Endodermal cell (in vitro differentiated cells): ENCODE data around the gene CCNK. TPM values are rescaled to one million over a fixed set of nuclear protein-coding genes. Genes with fewer than 3 reads are reported as not detected.

Experiments used
- DNase-seq: peaks from one replicate; pipeline ENCODE4 v3.0.0-alpha.2; 2017
- H3K27ac ChIP-seq: 2 replicates; pipeline ENCODE4 v1.5.1; 2013; ENCODE audit warnings: mild to moderate bottlenecking, low read depth, low read length, moderate library complexity
- H3K27me3 ChIP-seq: 2 replicates; pipeline ENCODE4 v1.6.1; 2013; ENCODE audit warnings: mild to moderate bottlenecking, low read length, moderate library complexity; ENCODE audit not compliant: insufficient read depth, control insufficient read depth, poor library complexity, severe bottlenecking
- H3K36me3 ChIP-seq: 2 replicates; pipeline ENCODE4 v1.7.0; 2013; ENCODE audit warnings: mild to moderate bottlenecking, low read length, moderate library complexity; ENCODE audit not compliant: control insufficient read depth, insufficient read depth
- H3K4me1 ChIP-seq: one replicate; pipeline ENCODE4 v1.7.0; 2013; ENCODE audit warnings: low read length; ENCODE audit not compliant: control insufficient read depth, insufficient read depth
- H3K4me3 ChIP-seq: 2 replicates; pipeline ENCODE4 v1.5.1; 2013; ENCODE audit warnings: mild to moderate bottlenecking, low read length, moderate library complexity
- H3K9ac ChIP-seq: 2 replicates; pipeline ENCODE4 v1.6.1; 2013; ENCODE audit warnings: mild to moderate bottlenecking, low read length, moderate library complexity; ENCODE audit not compliant: poor library complexity, severe bottlenecking; ENCODE audit errors: extremely low read depth
- H3K9me3 ChIP-seq: 2 replicates; pipeline ENCODE4 v1.6.1; 2013; ENCODE audit warnings: mild to moderate bottlenecking, low read length, moderate library complexity; ENCODE audit not compliant: control insufficient read depth
- H3K27ac Mint-ChIP-seq: 2 replicates; pipeline ENCODE4 v1.8.0; 2020; ENCODE audit warnings: mixed read lengths
- H3K27me3 Mint-ChIP-seq: 2 replicates; pipeline ENCODE4 v1.8.0; 2021; ENCODE audit warnings: mild to moderate bottlenecking, mixed read lengths; ENCODE audit not compliant: insufficient read depth
- H3K36me3 Mint-ChIP-seq: 2 replicates; pipeline ENCODE4 v1.8.0; 2020; ENCODE audit warnings: low read depth, mixed read lengths
- H3K4me1 Mint-ChIP-seq: 2 replicates; pipeline ENCODE4 v1.8.0; 2020; ENCODE audit warnings: mixed read lengths
- H3K4me3 Mint-ChIP-seq: 2 replicates; pipeline ENCODE4 v1.8.0; 2020; ENCODE audit warnings: mild to moderate bottlenecking, moderate library complexity, mixed read lengths
- H3K9me3 Mint-ChIP-seq: 2 replicates; pipeline ENCODE4 v1.8.0; 2020; ENCODE audit warnings: mild to moderate bottlenecking, mixed read lengths
- WGBS, 2 experiments: methylation state at CpG; one replicate each; pipeline versions ENCODE4 v1.1.5 to v1.1.7; 2013; ENCODE audit warnings: missing lambda C conversion rate in 2 of 2, mixed read lengths in 1 of 2; ENCODE audit not compliant: insufficient coverage in 1 of 2, insufficient read length in 1 of 2; 5-methylcytosine and 5-hydroxymethylcytosine counted together
- long read RNA-seq, 4 experiments: library from polyadenylated mRNA in 2 of 4; library from RNA in 1 of 4; library from capped mRNA in 1 of 4; stranded (forward) in 3 of 4; unstranded in 1 of 4; transcript quantifications; one replicate each; pipeline ENCODE4 v2.0.0, GENCODE V29; 2020 to 2021; ENCODE audit warnings: inconsistent platforms in 1 of 4
- polyA plus RNA-seq, 2 experiments: library from polyadenylated mRNA; stranded (reverse); fragments of 50-300 nt; gene quantifications; one replicate each; pipeline ENCODE4 v1.2.3, GENCODE V29; 2013
- total RNA-seq, 2 donors: library from RNA; stranded (reverse); fragmentation: NEBNext Ultra II Directional in 1 of 2; extraction: Animal tissue kit (Norgen Biotek cat#: 25700) in 1 of 2; gene quantifications; 2 replicates in 1 of 2; 3 replicates in 1 of 2; pipeline ENCODE4 v1.2.1, GENCODE V29; 2021
- TF ChIP-seq, protein P1 (sequence below): fragments of 200-600 bp; sonication (generic); conservative IDR thresholded peaks from 2 replicates; pipeline ENCODE4 v1.5.0; 2021; ENCODE audit warnings: antibody characterized with exemption, mild to moderate bottlenecking

Gene CCNK
- 10 to 100 TPM; 71.5 to 77.1 TPM for total RNA-seq
- polyA plus RNA-seq (2013, experiment 1 of 2), result 62.9 TPM
- 60.4 TPM for polyA plus RNA-seq (2013, experiment 2 of 2)
- long read RNA-seq, experiment 1, partial matches to known transcripts, result 20 of 32 reads
- long read RNA-seq, experiment 1, other reads (novel, unspliced or antisense), result 9 of 32 reads
- long read RNA-seq, experiment 2, partial matches to known transcripts, result 4 of 5 reads
- long read RNA-seq, experiment 2, other reads (novel, unspliced or antisense), result 0 of 5 reads
- long read RNA-seq, experiment 3, partial matches to known transcripts, result 0 of 7 reads
- long read RNA-seq, experiment 3, other reads (novel, unspliced or antisense), result 7 of 7 reads
- long read RNA-seq, experiment 4, partial matches to known transcripts, result 1 of 1 reads
- long read RNA-seq, experiment 4, other reads (novel, unspliced or antisense), result 0 of 1 reads

DNA sequence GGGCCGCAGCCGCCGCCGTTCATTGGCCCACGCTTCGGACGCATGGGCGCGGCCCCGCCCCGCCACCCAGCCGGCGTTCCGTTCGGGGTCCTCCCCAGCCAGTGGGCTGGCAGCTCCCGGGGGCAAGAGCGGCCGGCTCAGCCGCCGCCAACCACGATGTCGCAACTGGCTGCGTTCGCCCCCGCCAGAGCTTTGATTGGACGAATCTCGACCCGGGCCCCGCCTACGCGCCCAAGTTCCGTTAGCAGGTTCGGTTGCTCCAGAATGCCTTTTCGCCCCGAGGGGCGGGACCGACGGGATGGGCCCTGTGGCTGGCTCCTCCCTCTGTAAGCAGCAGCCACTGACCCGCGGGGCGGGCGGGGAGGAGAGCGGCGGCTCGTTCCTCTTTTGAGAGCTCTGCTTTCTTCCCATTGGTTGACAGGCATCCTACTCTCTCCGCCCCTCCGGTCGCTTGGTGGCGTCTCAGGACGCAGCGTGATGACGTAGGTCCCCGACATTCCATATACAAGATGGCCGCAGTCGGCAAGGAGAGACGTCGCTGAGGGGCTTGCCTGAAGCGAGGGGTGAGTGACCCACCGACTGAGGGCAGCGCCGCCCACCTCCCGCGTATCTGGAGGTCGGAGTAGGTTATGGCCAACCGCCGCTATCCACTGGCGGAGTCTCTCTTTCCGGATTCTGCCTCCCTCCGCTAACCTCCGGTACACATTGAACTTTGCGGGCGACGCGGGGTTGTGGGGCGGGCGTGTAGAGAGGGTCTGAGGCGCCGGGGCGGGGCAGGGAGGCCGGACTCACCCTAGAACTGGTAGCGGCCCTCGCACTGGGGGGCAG is at the start of gene CCNK:
CCNK (plus strand) TSS at position 493 of the 828 bp plus-strand sequence. CDS start 11,269 bp downstream, outside the sequence.
- H3K27ac Mint-ChIP-seq, result peak within 1 kb of the TSS; percentile 99
- H3K4me3 ChIP-seq, result peak within 1 kb of the TSS; percentile 94
- 0% methylated on average over 21 to 82 of the region's 82 CpGs for WGBS, 2 experiments
- H3K4me3 Mint-ChIP-seq, result peak within 1 kb of the TSS; percentile 98
- DNase-seq, result peak; percentile 100
- no peaks in the 10 kb centered on the region for H3K36me3 ChIP-seq
- H3K36me3 Mint-ChIP-seq, result no peaks in the 10 kb centered on the region
- peaks cover 35% of the 10 kb centered on the region for H3K4me1 Mint-ChIP-seq
- peak within 1 kb of the TSS; percentile 97 for H3K9ac ChIP-seq
- TF ChIP-seq, protein P1, sequence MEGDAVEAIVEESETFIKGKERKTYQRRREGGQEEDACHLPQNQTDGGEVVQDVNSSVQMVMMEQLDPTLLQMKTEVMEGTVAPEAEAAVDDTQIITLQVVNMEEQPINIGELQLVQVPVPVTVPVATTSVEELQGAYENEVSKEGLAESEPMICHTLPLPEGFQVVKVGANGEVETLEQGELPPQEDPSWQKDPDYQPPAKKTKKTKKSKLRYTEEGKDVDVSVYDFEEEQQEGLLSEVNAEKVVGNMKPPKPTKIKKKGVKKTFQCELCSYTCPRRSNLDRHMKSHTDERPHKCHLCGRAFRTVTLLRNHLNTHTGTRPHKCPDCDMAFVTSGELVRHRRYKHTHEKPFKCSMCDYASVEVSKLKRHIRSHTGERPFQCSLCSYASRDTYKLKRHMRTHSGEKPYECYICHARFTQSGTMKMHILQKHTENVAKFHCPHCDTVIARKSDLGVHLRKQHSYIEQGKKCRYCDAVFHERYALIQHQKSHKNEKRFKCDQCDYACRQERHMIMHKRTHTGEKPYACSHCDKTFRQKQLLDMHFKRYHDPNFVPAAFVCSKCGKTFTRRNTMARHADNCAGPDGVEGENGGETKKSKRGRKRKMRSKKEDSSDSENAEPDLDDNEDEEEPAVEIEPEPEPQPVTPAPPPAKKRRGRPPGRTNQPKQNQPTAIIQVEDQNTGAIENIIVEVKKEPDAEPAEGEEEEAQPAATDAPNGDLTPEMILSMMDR, result no peak
- H3K4me1 ChIP-seq, result peaks cover 8% of the 10 kb centered on the region
- no peaks in the 10 kb centered on the region for H3K27me3 ChIP-seq
- no peaks in the 10 kb centered on the region for H3K27me3 Mint-ChIP-seq
- H3K27ac ChIP-seq, result peak within 1 kb of the TSS; percentile 92
- H3K9me3 Mint-ChIP-seq, result no peaks in the 10 kb centered on the region
- H3K9me3 ChIP-seq, result no peaks in the 10 kb centered on the region

DNA sequence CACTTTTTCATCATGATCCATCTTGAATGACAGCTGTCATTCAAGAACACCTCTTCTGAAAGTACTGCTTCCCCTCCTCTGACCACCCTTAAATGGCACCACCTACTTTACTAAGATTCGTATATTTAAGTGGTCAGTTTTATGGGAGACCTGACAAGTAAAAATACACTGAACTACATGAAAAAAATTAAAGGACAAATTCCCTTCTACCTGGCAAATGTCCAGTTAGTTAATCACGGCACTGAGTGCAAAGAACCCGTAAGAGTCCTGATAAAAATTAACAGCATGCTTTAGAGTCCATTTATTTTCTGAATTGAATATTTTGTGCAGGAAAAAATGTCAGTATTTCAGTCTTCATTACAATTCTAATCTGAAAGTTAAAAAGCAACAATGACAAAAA is 49.2 kb upstream of the CCNK start:
- Histone ChIP-seq H3K27ac (no peak overlapping the region), H3K9me3 (peaks cover 19% of the 10 kb centered on the region), H3K4me3 (no peak overlapping the region), H3K4me1 (no peaks in the 10 kb centered on the region), H3K27me3 (no peaks in the 10 kb centered on the region), H3K36me3 (peaks cover 61% of the 10 kb centered on the region), H3K9ac (no peak overlapping the region)
- DNase-seq, result no peak
- peaks cover 54% of the 10 kb centered on the region for H3K36me3 Mint-ChIP-seq
- TF ChIP-seq, protein P1, result no peak
- peaks cover 13% of the 10 kb centered on the region for H3K9me3 Mint-ChIP-seq
- WGBS, 2 experiments, result 96 to 100% methylated on average over 3 of the region's 3 CpGs
- H3K4me3 Mint-ChIP-seq, result no peak overlapping the region
- peaks cover 15% of the 10 kb centered on the region for H3K4me1 Mint-ChIP-seq
- H3K27me3 Mint-ChIP-seq, result no peaks in the 10 kb centered on the region
- no peak overlapping the region for H3K27ac Mint-ChIP-seq

DNA sequence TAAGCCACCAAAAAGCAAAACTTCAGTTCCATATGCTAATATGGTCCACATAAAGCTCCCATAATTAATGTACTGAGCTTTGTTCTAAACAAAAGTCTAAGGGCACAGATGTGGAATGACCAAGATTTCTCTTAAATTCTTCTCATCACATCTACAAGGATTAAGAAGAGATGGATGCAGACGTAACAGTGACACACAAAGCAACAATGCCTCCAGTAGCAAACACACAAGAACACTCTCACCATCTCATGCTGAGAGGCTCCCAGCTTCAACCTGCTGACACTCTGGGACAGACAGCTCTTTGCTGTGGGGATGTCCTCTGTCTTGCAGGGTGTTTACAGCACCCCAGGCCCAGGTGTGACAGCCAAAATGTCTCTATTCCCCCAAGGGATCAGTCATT is 48.7 kb upstream of the CCNK start:
- Histone ChIP-seq H3K36me3 (peaks cover 66% of the 10 kb centered on the region), H3K9ac (no peak overlapping the region), H3K9me3 (peaks cover 19% of the 10 kb centered on the region), H3K4me1 (no peaks in the 10 kb centered on the region), H3K27me3 (no peaks in the 10 kb centered on the region), H3K4me3 (no peak overlapping the region), H3K27ac (no peak overlapping the region)
- 67 to 80% methylated on average over 1 of the region's 1 CpG for WGBS, 2 experiments
- Mint-ChIP-seq H3K27me3 (no peaks in the 10 kb centered on the region), H3K27ac (no peak overlapping the region), H3K9me3 (peaks cover 13% of the 10 kb centered on the region), H3K4me1 (peaks cover 20% of the 10 kb centered on the region), H3K4me3 (no peak overlapping the region), H3K36me3 (peaks cover 57% of the 10 kb centered on the region)
- DNase-seq, result no peak
- TF ChIP-seq, protein P1, result no peak
